ENCODE measurements around the gene SULT1A1.

SULT1A1 gene

DNA sequence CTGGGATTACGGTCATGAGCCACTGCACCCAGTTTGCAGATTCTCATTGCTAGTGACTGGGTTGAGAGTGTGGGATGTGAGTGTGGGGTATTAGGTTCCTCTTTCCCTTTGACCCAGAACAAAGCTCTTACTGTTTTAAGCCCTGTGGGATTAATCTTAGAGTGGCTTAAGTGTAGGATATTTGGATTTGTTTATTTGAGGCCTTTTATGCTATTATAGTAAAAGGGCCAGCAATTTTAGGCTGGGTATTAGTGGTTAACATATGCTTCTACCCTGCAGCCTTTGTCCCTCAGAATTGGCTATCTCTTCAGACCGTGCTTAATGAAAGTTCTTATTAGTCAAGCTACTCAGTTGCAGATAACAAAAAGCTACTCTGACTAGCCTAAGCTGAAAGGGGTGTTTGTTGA lies 52.9 kb downstream of the SULT1A1 start:
- peak; percentile 63 to 70 for DNase-seq

DNA sequence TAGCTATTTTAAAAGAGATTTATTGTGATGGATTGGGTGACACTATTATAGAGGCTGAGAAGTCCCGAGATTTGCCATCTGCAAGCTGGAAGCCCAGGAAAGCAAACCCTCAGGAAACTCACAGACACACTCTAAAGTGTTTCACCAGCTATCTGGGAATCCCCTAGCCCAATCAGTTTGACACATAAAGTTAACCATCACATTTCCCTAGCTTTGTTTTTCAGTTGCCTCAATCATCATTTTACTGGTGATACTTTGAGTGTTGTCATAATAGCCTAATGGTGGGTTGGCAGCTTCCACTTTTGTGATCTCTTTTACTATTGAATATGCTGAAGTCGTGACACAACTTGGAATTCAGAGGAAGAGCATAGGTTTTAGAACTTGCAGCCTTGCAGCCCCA lies 54.3 kb downstream of the SULT1A1 start:
- DNase-seq, result peak; percentile 53 to 55
